Ovary (tissue), 9 donors: ENCODE data around the gene NCSTN. TPM values are rescaled to one million over a fixed set of nuclear protein-coding genes. Genes with fewer than 3 reads are reported as not detected.

ENCODE experiments used
- DNase-seq, 5 donors: peaks; one replicate each; pipeline ENCODE4 v3.0.0-alpha.2; 2019 to 2020
- H3K27ac ChIP-seq, 2 donors: fragments of 200-600 bp; one replicate each; pipeline versions ENCODE4 v1.5.1 to v1.8.0; 2019 to 2022
- H3K27me3 ChIP-seq: fragments of 200-600 bp; one replicate; pipeline ENCODE4 v1.8.0; 2022
- H3K36me3 ChIP-seq: fragments of 200-600 bp; sonication (generic); one replicate; pipeline ENCODE4 v1.5.1; 2019
- H3K4me1 ChIP-seq: one replicate; pipeline ENCODE4 v1.8.1; 2013; ENCODE audit warnings: mild to moderate bottlenecking, moderate library complexity; ENCODE audit not compliant: insufficient read depth
- H3K4me3 ChIP-seq: fragments of 200-600 bp; sonication (generic); one replicate; pipeline ENCODE4 v1.5.1; 2017
- H3K9me3 ChIP-seq, 2 donors: fragments of 200-600 bp in 1 of 2; sonication (generic) in 1 of 2; one replicate each; pipeline versions ENCODE4 v1.5.1 to v1.8.1; 2013 to 2019; ENCODE audit warnings: mild to moderate bottlenecking in 1 of 2, moderate library complexity in 1 of 2
- CTCF ChIP-seq, 3 donors: fragments of 450-650 bp in 2 of 3; fragments of 200-600 bp in 1 of 3; IDR thresholded peaks; one replicate each; pipeline versions ENCODE4 v1.5.1 to v1.8.0; 2016 to 2022; ENCODE audit warnings: antibody characterized with exemption in 3 of 3, mild to moderate bottlenecking in 1 of 3
- EP300 ChIP-seq: sonication (generic); formaldehyde crosslinking; IDR thresholded peaks from one replicate; pipeline ENCODE4 v1.6.1; 2017; ENCODE audit warnings: antibody characterized with exemption
- POLR2A ChIP-seq: fragments of 450-650 bp; IDR thresholded peaks from one replicate; pipeline ENCODE4 v1.6.1; 2017; ENCODE audit warnings: antibody characterized with exemption, mild to moderate bottlenecking, moderate library complexity
- WGBS, 3 donors: extraction: QIAGEN DNeasy Blood & Tissue Kit in 1 of 3; methylation state at CpG; one replicate each; pipeline versions ENCODE4 v1.1.5 to v1.1.7; 2013 to 2017; 5-methylcytosine and 5-hydroxymethylcytosine counted together
- intact Hi-C, 4 donors: fragments of 100-400 bp; cut with DNase I; formaldehyde crosslinking; loops; one replicate each; pipeline versions ENCODE4 v1.11.0 to v1.15.1; 2022 to 2023
- polyA plus RNA-seq, 2 donors: library from polyadenylated mRNA; stranded (reverse); fragments of 200-250 nt in 1 of 2; fragments of 350-450 nt in 1 of 2; fragmentation: Illumina TruSeq in 1 of 2; extraction: RNeasy Lipid Tissue Mini Kit (QIAGEN cat#74804) in 1 of 2; gene quantifications; one replicate each; pipeline ENCODE4 v1.2.3, GENCODE V29; 2013 to 2014
- total RNA-seq, 7 donors: library from RNA; depleted of rRNA in 2 of 7; stranded (reverse); fragments of >200 nt in 2 of 7; fragmentation: NEBNext Ultra II Directional in 3 of 7; extraction: Animal tissue kit (Norgen Biotek cat#: 25700) in 3 of 7; gene quantifications; one replicate each; pipeline versions ENCODE4 v1.1.0 to v1.2.4, GENCODE V29; 2016 to 2023
- donor health status: DM: no; HTN: no; CAD: no; lungs with moderate emphysema.
- donor health status: DM: no; HTN: no; CAD: no.
- donor health status: Bipolar disorder and iron deficiency.
- donor health status: DM: yes; HTN: yes; CAD: no.
- donor health status: DM: no; HTN: no; CAD: no.
- donor health status: DM: yes; HTN: yes; CAD: no.

Gene NCSTN
- total and polyA plus RNA-seq, 9 donors: 35.2 to 234 (median 58.1) TPM

GRCh38 chr1:160366731-160367515 lies 23.7 kb downstream of the NCSTN start, which contains the start of gene NHLH1:
TSS of gene NHLH1 (plus strand) at chr1:160367071. CDS start at chr1:160370732, 3,661 bp downstream.
- Histone ChIP-seq H3K27ac (no peak within 1 kb of the TSS), H3K4me1 (no peaks in the 10 kb centered on the region), H3K9me3 (no peaks in the 10 kb centered on the region), H3K4me3 (no peak within 1 kb of the TSS), H3K36me3 (no peaks in the 10 kb centered on the region), H3K27me3 (no peaks in the 10 kb centered on the region)
- intact Hi-C loops: no loop called here
- WGBS, 3 donors: 53 to 66% (median 60%) methylated on average over 14 to 15 of the region's 15 CpGs
- TF ChIP-seq CTCF (IDR thresholded peaks at IDR 0.05) (no peak), POLR2A (no peak), EP300 (no peak)
- DNase-seq: no peak

GRCh38 chr1:160367516-160367900 lies 24.3 kb downstream of the NCSTN start:
- Histone ChIP-seq H3K27ac (no peak overlapping the region), H3K36me3 (no peaks in the 10 kb centered on the region), H3K4me1 (no peaks in the 10 kb centered on the region), H3K27me3 (no peaks in the 10 kb centered on the region), H3K4me3 (no peak overlapping the region), H3K9me3 (no peaks in the 10 kb centered on the region)
- TF ChIP-seq EP300 (no peak), POLR2A (no peak), CTCF (IDR thresholded peaks at IDR 0.05) (no peak)
- intact Hi-C loops: no loop called here
- no peak for DNase-seq
- WGBS, 3 donors: 53 to 62% (median 59%) methylated on average over 4 of the region's 4 CpGs

- Histone ChIP-seq H3K4me1 (no peaks in the 10 kb centered on the region), H3K4me3 (no peak overlapping the region), H3K27me3 (no peaks in the 10 kb centered on the region), H3K27ac (no peak overlapping the region), H3K36me3 (no peaks in the 10 kb centered on the region), H3K9me3 (no peaks in the 10 kb centered on the region)
- WGBS, 3 donors: 67 to 85% (median 75%) methylated on average over 4 of the region's 4 CpGs
- TF ChIP-seq POLR2A (no peak), CTCF (IDR thresholded peaks at IDR 0.05) (no peak), EP300 (no peak)
- DNase-seq: no peak
- intact Hi-C loops: no loop called here
Observed at GRCh38 chr1:160367934-160368923, 25.0 kb downstream of the NCSTN start.

- H3K27me3 ChIP-seq: no peaks in the 10 kb centered on the region
- TF ChIP-seq POLR2A (no peak), EP300 (no peak), CTCF (IDR thresholded peaks at IDR 0.05) (no peak)
- DNase-seq: no peak
- H3K4me1 ChIP-seq: no peaks in the 10 kb centered on the region
- no peaks in the 10 kb centered on the region for H3K36me3 ChIP-seq
- no peak overlapping the region for H3K27ac ChIP-seq
- H3K9me3 ChIP-seq: no peaks in the 10 kb centered on the region
- 75 to 88% (median 83%) methylated on average over 1 of the region's 1 CpG for WGBS, 3 donors
- intact Hi-C loops: no loop called here
- H3K4me3 ChIP-seq: no peak overlapping the region
Observed at GRCh38 chr1:160369087-160369486, 25.9 kb downstream of the NCSTN start.
